Retinal pigment epithelial cell (primary cell): ENCODE results near the gene TET3.

ENCODE experiments used
- DNase-seq: peaks from one replicate; pipeline ENCODE4 v3.0.0-alpha.2; 2010; ENCODE audit warnings: low read depth
- H3K4me3 ChIP-seq: 2 replicates; pipeline ENCODE4 v1.5.1; 2011; ENCODE audit warnings: mild to moderate bottlenecking, low read length, control low read depth, moderate library complexity
- TF ChIP-seq, protein P1 (sequence below): conservative IDR thresholded peaks from 2 replicates; pipeline ENCODE4 v1.5.1; 2011; ENCODE audit warnings: low read depth, low read length, control low read depth, inconsistent platforms

TET3 gene

DNA sequence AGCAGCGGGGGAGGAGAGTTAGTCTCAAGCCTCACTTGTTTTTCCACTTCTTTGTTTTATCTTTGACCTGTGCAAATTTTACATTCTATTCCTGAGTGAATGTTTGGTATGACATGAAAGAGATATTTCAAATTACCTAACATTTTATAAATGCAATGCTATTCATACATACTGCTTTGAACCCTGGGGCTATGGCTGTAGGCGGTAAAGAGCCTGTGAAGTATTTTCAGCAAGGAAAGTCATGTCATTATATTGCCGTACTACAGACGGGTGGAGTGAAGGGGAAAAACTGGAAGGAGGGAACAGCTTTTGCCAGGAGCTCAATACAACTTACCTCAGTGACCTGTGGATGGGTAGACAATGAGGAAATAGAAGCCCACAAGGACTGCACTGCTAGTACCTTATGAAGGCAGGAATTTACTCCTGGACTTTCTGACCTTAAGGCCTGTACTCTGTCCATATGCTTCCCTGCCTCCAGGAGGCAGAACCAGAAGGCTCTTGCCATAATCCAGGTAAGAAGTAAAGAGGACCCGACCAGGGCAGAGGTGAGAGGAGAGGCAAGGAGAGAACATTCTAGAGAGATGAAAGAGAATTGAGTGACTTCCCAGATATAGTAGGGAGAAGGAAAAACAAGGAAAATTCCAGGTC is 28.4 kb upstream of the TET3 start:
- TF ChIP-seq, protein P1, sequence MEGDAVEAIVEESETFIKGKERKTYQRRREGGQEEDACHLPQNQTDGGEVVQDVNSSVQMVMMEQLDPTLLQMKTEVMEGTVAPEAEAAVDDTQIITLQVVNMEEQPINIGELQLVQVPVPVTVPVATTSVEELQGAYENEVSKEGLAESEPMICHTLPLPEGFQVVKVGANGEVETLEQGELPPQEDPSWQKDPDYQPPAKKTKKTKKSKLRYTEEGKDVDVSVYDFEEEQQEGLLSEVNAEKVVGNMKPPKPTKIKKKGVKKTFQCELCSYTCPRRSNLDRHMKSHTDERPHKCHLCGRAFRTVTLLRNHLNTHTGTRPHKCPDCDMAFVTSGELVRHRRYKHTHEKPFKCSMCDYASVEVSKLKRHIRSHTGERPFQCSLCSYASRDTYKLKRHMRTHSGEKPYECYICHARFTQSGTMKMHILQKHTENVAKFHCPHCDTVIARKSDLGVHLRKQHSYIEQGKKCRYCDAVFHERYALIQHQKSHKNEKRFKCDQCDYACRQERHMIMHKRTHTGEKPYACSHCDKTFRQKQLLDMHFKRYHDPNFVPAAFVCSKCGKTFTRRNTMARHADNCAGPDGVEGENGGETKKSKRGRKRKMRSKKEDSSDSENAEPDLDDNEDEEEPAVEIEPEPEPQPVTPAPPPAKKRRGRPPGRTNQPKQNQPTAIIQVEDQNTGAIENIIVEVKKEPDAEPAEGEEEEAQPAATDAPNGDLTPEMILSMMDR, result no peak
- H3K4me3 ChIP-seq, result no peak overlapping the region

DNA sequence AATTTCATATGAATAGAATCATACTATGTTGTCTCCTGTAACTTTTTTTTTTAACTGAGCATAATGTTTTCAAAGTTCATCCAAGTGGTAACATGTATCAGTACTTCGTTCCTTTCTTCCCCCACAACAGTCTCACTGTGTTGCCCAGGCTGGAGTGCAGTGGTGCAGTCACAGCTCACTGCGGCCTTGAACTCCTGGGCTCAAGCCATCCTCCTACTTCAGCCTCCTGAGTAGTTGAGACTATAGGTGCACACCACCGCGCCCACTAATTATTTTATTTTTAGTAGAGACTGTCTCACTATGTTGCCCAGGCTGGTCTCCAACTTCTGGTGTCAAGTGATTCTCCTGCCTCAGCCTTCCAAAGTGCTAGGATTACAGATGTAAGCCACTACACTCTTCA is 23.4 kb upstream of the TET3 start:
- TF ChIP-seq, protein P1, result no peak
- H3K4me3 ChIP-seq, result no peak overlapping the region
- no peak for DNase-seq

More for the DNA sequence above, 28.4 kb upstream of the TET3 start:
- DNase-seq, result no peak

DNA sequence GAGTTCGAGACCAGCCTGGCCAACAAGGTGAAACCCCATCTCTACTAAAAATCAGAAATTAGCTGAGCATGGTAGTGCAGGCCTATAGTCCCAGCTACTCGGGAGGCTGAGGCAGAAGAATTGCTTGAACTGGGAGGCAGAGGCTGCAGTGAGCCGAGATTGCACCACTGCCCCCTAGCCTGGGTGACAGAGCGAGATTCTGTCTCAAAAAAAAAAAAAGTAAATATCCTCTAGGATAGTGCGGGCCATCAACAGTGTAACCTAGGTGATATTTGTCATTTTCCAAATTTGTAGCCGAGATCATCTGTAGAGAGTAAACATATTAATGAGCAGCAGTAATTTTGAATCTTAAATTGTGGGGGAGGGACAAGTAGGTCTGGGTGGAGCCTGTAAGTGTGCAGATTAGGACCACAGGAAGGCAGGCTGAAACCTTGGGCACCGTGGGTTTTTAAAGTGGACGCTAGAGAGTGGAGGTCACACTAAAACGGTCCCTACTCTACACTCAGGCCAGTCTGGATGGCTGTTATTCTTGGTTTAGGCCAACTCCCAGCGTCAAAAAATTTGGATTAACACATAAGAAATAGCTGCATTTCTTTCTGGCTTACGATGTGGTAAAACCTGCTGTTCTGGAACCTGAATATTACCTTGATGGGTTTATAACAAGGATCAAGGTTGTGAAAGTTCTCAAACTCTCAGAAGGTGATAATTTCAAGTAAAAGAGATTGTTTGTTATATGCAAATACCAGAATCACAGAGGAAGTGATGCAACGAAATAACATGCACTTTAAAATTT is 22.7 kb upstream of the TET3 start:
- TF ChIP-seq, protein P1, result no peak
- no peak for DNase-seq
- no peak overlapping the region for H3K4me3 ChIP-seq

DNA sequence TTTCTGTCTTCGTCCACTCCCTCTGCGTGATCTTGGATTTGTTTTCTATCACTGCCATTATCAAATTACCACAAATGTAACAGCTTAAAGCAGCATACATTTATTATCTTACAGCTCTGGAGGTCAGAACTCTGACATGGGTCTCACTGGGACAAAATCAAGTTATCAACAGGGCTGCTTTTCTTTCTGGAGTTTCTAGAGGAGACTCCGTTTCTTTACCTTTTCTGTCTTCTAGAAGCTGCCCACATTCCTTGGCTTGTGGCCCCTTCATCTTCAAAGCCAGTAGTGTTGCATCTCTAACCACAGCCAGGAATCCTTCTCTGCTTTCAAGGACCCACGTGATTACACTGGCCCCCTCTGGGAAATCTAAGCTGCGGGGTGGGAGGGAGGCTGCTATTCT is 21.9 kb upstream of the TET3 start:
- no peak for DNase-seq
- TF ChIP-seq, protein P1, result no peak
- no peak overlapping the region for H3K4me3 ChIP-seq

DNA sequence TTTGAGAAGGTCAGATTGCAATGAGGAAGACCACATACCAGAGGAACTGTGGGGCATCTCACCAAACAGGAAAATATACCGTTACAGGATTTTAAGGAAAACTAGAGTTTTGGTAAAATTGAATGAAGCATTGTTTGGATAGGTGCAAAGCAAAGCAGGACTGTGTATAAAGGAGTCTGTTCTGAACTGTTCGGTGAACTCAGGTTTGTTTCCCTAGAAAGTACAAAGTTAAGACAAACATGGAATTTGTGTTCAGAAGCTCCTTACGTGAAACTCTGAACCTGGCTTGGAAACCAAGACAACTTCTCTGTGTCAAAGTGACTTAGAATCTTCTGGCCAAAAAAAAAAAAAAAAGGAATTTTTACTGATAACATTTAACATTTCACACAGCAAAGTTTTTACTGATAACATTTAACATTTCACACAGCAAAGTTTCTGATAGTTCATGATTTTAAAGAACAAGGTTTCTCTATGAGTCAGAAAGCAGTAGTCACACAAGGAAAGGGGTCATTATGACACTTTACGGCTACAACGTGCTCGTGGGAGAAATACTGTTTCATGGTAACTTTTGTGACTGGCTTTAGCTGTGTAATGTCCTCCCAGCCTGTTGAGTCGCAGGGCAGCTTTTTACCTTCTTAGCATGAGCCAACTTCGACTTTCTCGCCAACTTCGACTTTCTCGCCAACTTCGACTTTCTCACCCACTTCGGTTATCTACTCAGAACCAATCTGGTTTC is 21.2 kb upstream of the TET3 start:
- TF ChIP-seq, protein P1, result no peak
- no peak for DNase-seq
- H3K4me3 ChIP-seq, result no peak overlapping the region

DNA sequence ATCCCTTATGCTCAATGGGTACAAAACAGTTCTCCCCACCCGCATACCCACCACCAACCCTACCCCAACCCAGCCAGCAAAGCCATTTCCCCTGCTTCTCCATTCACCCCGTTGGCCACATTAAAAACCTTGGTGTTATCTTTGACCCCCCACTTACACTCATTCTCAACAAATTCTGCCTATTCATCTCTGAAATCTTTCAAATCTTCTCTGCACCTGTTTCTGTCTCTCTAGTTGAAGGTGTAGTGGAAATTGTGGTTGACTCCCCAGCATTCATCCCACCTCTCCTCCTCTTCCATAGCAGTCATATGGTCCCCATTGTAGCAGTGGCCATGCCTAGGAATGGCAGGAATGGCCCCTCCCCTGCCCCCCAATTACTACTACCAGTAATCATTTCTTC is 20.5 kb upstream of the TET3 start:
- DNase-seq, result no peak
- H3K4me3 ChIP-seq, result no peak overlapping the region
- TF ChIP-seq, protein P1, result no peak
